ENCODE data around the gene DENND11.

GRCh38 chr7:141663081-141663849 lies 38.7 kb downstream of the DENND11 start:
- TF ChIP-seq CTCF (IDR thresholded peaks at IDR 0.05) (no peak), POLR2A (IDR thresholded peaks at IDR 0.05) (no peak), POLR2AphosphoS5 (IDR thresholded peaks at IDR 0.05) (peak in 2 of 3 donors; percentile 40 to 80)

All from stomach (tissue), 4 donors.